CD1c-positive myeloid dendritic cell (primary cell): ENCODE data around the gene DAPP1.

ENCODE experiments used
- DNase-seq: peaks from one replicate; pipeline ENCODE4 v3.0.0-alpha.2; 2016; ENCODE audit errors: extremely low spot score

Gene DAPP1

GRCh38 chr4:99915449-99915848 lies 98.8 kb downstream of the DAPP1 start:
- DNase-seq = no peak

GRCh38 chr4:99917575-99917974 lies 100.9 kb downstream of the DAPP1 start:
- no peak for DNase-seq

DNA sequence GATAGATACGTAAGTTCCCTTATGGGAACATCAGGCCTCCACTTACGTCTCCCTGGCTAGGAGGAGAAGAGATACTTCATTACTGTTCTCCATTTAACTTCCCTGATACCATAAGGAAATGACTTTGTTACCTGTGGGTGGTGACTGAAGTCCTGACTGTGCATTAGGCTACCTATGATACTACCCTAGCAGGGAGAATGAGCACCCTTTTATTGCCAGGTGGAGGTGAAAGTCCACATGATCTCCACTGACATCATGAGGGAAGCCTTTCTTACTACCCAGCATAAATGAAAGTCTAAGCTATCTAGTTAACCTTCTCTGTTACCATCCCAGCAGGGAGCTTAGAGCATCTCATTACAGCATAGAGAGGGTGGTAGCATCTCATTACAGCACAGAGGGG lies 102.0 kb downstream of the DAPP1 start:
- no peak for DNase-seq
